ENCODE measurements around the gene SLC12A7.

- TF ChIP-seq CTCF (conservative IDR thresholded peaks at IDR 0.05 in 1 of 2, IDR thresholded peaks at IDR 0.05 in 1 of 2; ENCODE audit: low read depth in 1 of 2, low read length in 2 of 2) = no peak
- no peak for TF ChIP-seq EZH2 (IDR thresholded peaks at IDR 0.05; ENCODE audit: low read length, missing control alignments)
These were observed 54.3 kb downstream of the SLC12A7 start for GRCh38 chr5:1057485-1058082.
